ENCODE results near the gene PROSER3.

The PROSER3 gene

GRCh38 chr19:35775298-35776101, 17.5 kb downstream of the PROSER3 start, which contains the start of gene ARHGAP33:
ARHGAP33 (plus strand) TSS chr19:35775564; CDS start chr19:35775659, 95 bp downstream.
- peak; percentile 95 to 99 for DNase-seq (ENCODE audit: low read depth in 1 of 2, low spot score in 1 of 2)

DNA sequence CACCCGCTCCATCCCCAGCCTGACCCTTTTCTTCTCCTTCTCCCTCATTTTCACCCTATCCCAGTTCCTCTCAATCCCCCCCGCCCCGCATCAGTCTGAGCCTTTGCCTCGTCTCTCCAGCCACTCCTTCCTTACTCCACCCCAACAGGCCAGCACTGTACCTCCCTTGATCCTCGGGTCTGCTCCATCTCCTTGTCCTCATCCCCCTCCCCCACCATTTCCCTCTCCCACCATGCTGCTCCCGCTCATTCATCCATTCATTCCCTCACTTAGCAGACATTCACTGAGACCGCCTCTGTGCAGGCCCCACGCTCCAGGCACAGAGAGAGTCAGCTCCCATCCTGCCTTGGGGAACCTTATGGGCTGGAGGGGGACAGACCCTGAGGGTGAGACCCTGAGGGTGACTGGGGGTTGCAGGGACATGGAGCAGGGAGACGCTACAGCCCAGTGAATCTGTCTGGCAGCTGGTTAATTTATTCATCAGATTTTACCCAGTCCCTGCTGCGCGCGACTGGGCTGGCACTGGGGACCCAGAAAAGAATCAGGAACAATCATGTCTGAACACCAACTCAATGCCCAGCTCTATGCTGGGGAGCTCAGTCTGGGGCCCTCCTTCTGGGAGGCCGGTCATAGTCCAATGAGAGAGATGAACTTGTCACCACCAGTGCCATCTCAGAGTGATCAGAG, 18.3 kb downstream of the PROSER3 start:
- no peak for DNase-seq (ENCODE audit: low read depth in 1 of 2, low spot score in 1 of 2)

DNA sequence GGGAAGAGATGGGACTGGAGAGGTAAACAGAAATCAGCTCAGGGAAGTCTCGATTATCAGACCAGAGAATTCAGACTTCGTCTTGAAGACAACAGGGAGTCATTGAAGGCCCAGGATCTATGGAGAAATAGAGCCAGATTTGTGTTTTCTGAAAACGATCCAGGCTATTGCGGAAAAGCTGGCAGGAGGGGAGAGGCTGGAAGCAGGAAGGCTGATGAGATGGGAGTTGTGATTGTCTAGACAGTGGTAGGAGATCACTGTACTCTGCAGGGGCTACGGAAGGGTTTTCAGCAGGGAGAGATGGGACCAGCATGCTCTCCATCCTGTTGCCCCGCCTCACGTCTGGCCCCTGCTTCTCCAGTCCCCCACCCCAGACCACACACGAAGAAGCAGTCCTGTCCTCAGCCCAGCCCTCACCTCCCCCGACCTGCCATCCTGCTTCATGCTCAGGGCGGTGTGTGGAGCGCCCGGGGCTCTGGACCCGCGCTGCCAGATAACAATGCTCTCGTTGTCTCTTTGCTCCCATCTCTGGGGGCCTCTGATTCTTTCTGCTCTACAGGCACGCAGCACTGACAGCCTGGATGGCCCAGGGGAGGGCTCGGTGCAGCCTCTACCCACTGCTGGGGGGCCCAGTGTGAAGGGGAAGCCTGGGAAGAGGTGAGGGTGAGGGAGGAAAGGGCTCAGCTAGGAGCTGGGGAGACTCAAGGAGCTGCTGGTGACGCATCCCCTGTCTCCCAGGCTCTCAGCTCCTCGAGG, 19.3 kb downstream of the PROSER3 start:
- no peak for DNase-seq (ENCODE audit: low read depth in 1 of 2, low spot score in 1 of 2)

DNA sequence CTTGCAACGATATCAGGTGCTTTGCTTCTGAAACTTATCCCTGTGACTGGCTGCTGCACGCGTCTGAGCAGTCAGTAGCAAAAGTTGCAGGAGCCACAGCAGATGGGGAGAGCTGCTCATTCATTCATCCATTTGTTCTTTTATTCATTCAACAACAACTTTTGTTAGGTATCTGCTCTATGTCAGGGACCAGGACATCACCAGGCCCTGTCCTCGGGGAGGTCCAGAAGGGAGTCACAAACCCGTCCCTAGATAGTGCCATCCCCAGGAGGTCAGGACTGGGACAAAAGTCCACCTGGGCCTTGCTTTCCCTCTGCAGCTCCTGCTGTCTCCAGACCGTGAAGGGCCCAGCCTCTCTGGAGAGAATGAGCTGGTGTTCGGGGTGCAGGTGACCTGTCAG, 20.0 kb downstream of the PROSER3 start:
- DNase-seq (ENCODE audit: low read depth in 1 of 2, low spot score in 1 of 2): no peak

GRCh38 chr19:35779033-35779432, 21.1 kb downstream of the PROSER3 start:
- no peak for DNase-seq (ENCODE audit: low read depth in 1 of 2, low spot score in 1 of 2)

DNA sequence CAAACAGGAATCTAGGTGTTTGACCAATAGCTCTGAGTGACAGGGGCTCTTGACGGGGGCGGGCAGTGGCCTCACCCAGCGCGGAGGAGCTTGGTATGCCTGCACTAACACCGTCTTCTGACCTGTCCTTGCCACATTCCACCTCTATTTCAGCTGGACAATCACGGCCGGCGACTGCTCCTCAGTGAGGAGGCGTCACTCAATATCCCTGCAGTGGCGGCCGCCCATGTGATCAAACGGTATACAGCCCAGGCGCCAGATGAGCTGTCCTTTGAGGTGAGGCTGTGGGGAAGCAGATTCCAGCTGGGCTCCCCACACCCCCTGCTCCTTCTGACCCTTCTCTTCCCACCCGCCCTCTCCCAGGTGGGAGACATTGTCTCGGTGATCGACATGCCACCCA, 22.1 kb downstream of the PROSER3 start:
- DNase-seq (ENCODE audit: low read depth in 1 of 2, low spot score in 1 of 2): no peak

DNA sequence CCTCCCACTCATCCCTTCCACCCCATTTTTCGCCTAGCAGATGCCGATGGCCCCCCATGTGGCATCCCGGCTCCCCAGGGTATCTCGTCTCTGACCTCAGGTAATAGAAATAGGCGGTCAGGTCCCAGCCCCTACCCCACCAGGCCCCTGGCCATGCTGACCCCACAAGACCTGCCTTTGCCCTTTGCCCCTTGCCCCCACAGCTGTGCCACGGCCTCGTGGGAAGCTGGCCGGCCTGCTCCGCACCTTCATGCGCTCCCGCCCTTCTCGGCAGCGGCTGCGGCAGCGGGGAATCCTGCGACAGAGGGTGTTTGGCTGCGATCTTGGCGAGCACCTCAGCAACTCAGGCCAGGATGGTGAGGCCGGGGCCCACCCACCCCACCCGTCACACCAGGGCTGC, 22.7 kb downstream of the PROSER3 start:
- DNase-seq (ENCODE audit: low read depth in 1 of 2, low spot score in 1 of 2): no peak

DNA sequence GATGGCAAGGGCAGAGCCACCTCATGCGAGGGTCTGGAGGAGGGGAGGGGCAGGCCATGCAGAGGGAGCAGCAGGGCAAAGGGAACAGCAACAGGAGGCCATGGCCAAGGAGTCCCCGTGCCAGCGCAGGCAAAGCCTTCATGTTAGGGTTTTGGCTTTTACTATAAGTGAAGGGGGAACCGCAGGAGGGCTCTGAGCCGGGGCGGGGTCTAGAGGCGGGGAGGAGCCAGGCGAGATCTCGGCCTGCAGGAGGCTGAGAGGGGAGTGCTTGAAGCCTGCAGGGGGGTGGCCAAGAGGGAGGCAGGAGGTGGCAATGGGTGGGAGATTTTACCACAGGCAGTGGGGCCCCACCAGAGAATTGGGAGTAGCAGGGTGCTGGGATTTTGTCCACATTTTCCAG, 23.7 kb downstream of the PROSER3 start:
- DNase-seq (ENCODE audit: low read depth in 1 of 2, low spot score in 1 of 2): no peak

DNA sequence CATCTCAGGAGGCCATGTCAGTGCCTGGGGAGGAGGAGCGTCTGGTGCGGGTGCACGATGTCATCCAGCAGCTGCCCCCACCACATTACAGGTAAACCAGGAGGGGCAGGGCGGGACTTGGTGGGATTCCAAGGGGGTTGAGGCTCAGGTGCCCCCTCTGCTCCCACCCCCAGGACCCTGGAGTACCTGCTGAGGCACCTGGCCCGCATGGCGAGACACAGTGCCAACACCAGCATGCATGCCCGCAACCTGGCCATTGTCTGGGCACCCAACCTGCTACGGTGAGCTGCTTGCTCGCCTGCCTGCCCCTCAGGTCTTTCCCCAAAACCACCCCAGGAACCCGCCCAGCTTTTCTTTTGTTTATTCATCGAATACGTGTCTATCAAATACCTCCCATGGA, 24.6 kb downstream of the PROSER3 start:
- no peak for DNase-seq (ENCODE audit: low read depth in 1 of 2, low spot score in 1 of 2)

DNA sequence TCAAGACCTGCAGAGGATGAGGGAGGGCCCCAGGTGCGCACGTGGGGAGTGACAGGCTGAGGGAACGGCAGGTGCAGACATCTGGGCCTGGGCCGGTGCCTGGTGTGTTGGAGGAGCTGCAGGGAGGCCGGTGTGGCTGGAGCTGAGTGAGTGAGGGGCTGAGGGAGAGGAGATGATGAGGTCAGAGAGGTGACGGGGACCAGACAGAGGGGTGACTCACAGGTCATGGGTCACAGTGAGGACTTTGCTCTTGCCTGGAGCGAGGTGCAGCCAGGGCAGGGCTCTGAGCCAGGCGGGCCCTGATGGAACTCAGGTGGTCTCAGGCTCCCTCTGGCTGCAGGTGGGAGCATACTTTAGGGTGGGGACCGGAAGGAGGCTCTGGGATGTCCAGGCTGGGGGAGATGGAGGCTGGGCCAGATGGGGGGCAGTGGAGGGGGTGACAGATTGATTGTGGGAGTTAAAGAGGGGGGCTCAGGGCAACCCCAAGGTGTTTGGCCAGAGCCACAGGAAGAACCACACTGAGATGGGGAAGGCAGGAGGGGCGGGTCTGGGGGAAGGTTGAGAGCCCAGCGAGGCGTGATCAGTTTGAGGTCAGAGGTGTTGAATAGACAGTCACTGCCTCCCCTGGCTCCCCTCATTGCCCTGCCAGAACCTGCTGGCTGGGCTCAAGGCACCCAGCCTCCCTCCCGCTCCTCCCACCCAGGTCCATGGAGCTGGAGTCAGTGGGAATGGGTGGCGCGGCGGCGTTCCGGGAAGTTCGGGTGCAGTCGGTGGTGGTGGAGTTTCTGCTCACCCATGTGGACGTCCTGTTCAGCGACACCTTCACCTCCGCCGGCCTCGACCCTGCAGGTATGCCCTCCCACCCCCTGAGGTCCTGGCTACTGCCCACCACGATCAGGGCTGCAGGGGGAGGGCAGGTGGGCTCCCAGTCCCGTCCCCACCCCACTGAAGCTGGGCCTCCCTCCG, 25.8 kb downstream of the PROSER3 start:
- no peak for DNase-seq (ENCODE audit: low read depth in 1 of 2, low spot score in 1 of 2)

DNA sequence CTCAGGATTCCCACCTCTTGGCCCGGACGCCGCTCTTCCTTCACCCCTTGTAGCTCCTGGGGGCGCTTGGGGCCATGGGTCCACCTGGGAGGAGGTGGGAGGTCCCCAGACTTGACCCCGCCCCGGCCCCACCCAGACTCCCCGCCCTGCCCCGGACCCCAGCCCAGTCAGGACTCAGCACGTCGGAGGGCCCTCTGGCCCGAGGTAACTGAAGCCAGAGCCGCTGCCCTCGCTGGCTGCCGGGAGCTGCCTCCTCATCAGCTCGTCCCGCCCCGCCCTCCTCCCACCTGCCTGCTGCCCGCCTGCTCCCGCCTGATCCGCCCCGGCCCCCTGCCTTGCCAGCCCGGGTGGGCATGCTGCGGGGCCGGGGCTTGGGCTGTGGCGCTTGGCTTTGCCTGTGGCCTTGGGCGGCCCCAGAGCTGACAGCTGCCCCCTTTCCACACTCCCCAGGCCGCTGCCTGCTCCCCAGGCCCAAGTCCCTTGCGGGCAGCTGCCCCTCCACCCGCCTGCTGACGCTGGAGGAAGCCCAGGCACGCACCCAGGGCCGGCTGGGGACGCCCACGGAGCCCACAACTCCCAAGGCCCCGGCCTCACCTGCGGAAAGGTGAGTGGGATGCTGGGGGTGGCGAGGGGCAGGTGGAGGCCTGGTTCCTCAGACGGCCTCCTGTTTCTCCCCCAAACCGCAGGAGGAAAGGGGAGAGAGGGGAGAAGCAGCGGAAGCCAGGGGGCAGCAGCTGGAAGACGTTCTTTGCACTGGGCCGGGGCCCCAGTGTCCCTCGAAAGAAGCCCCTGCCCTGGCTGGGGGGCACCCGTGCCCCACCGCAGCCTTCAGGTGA, 26.7 kb downstream of the PROSER3 start:
- DNase-seq (ENCODE audit: low read depth in 1 of 2, low spot score in 1 of 2): no peak

DNA sequence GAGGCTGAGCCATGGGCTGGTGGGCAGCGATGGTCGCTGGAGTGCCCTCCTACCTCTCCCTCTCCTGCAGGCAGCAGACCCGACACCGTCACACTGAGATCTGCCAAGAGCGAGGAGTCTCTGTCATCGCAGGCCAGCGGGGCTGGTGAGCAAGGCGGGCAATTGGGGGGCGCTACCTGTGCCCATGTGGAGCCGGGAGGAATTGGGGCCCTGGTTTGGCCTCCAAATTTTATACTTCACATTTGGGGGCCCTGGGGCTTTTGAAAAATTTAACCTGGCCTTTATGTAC, 27.3 kb downstream of the PROSER3 start:
- no peak for DNase-seq (ENCODE audit: low read depth in 1 of 2, low spot score in 1 of 2)

DNA sequence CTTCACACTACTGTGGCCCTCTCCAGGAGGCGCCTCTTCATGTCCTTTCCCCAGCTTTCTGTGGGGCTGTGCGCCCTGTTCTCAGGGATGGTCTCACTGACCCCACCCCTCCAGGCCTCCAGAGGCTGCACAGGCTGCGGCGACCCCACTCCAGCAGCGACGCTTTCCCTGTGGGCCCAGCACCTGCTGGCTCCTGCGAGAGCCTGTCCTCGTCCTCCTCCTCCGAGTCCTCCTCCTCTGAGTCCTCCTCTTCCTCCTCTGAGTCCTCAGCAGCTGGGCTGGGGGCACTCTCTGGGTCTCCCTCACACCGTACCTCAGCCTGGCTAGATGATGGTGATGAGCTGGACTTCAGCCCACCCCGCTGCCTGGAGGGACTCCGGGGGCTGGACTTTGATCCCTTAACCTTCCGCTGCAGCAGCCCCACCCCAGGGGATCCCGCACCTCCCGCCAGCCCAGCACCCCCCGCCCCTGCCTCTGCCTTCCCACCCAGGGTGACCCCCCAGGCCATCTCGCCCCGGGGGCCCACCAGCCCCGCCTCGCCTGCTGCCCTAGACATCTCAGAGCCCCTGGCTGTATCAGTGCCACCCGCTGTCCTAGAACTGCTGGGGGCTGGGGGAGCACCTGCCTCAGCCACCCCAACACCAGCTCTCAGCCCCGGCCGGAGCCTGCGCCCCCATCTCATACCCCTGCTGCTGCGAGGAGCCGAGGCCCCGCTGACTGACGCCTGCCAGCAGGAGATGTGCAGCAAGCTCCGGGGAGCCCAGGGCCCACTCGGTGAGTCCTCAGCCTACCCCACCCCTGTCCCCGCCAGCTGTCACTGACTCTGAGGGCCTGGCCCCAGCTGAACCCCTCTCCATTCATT, 28.6 kb downstream of the PROSER3 start:
- no peak for DNase-seq (ENCODE audit: low read depth in 1 of 2, low spot score in 1 of 2)

GRCh38 chr19:35787227-35787799, 29.3 kb downstream of the PROSER3 start:
- DNase-seq (ENCODE audit: low read depth in 1 of 2, low spot score in 1 of 2): no peak

GRCh38 chr19:35788205-35788960, 30.4 kb downstream of the PROSER3 start:
- no peak for DNase-seq (ENCODE audit: low read depth in 1 of 2, low spot score in 1 of 2)

GRCh38 chr19:35789195-35789977, 31.4 kb downstream of the PROSER3 start:
- DNase-seq (ENCODE audit: low read depth in 1 of 2, low spot score in 1 of 2): no peak

Data from activated CD4-positive, alpha-beta T cell treated with anti-CD3 and anti-CD28 coated beads, Interleukin-2, amount 50 U/mL, for 24 hours (primary cell).